GM23338 (cell line): Measurements from ENCODE around the gene LHX3. TPM values are rescaled to one million over a fixed set of nuclear protein-coding genes. Genes with fewer than 3 reads are reported as not detected.
A peak's percentile ranks its signal among the peaks of the same experiment; 100 is the strongest.

Experiments
- ATAC-seq: fragments of 200-7000 bp; cut with Tn5 transposase; 3 replicates; pipeline ENCODE4 v1.9.1; 2020
- DNase-seq: peaks from one replicate; pipeline ENCODE4 v3.0.0-alpha.2; 2015; ENCODE audit warnings: low spot score
- H2AFZ ChIP-seq: fragments of 200-600 bp; sonication (generic); 2 replicates; pipeline ENCODE4 v1.8.0; 2016; ENCODE audit warnings: antibody characterized with exemption, mild to moderate bottlenecking, moderate library complexity
- H3F3A ChIP-seq: fragments of 200-600 bp; sonication (generic); replicated peaks from 2 replicates; pipeline ENCODE4 v1.8.0; 2017; ENCODE audit warnings: antibody characterized with exemption, mixed run types, low read depth
- H3K27ac ChIP-seq: fragments of 200-600 bp; sonication (generic); 2 replicates; pipeline ENCODE4 v1.6.1; 2016; ENCODE audit warnings: low read depth
- H3K27me3 ChIP-seq: fragments of 200-600 bp; sonication (generic); 2 replicates; pipeline ENCODE4 v1.8.0; 2016; ENCODE audit warnings: mild to moderate bottlenecking, mixed run types, moderate library complexity; ENCODE audit not compliant: insufficient read depth
- H3K36me3 ChIP-seq: fragments of 200-600 bp; sonication (generic); 2 replicates; pipeline ENCODE4 v1.8.0; 2016; ENCODE audit warnings: mild to moderate bottlenecking; ENCODE audit not compliant: insufficient read depth
- H3K4me1 ChIP-seq: fragments of 200-600 bp; sonication (generic); 2 replicates; pipeline ENCODE4 v1.8.0; 2016; ENCODE audit warnings: mild to moderate bottlenecking, moderate library complexity; ENCODE audit not compliant: insufficient read depth
- H3K4me2 ChIP-seq: fragments of 200-600 bp; sonication (generic); 2 replicates; pipeline ENCODE4 v1.7.1; 2017; ENCODE audit warnings: mixed run types
- H3K4me3 ChIP-seq: fragments of 200-600 bp; sonication (generic); 2 replicates; pipeline ENCODE4 v1.6.1; 2016; ENCODE audit warnings: mixed run types
- H3K79me2 ChIP-seq: fragments of 200-600 bp; sonication (generic); replicated peaks from 2 replicates; pipeline ENCODE4 v1.8.0; 2017; ENCODE audit warnings: mild to moderate bottlenecking; ENCODE audit not compliant: insufficient read depth
- H3K9me2 ChIP-seq: fragments of 200-600 bp; sonication (generic); 2 replicates; pipeline ENCODE4 v1.8.0; 2017; ENCODE audit not compliant: insufficient read depth
- H4K20me1 ChIP-seq: fragments of 200-600 bp; sonication (generic); replicated peaks from 2 replicates; pipeline ENCODE4 v1.8.0; 2017; ENCODE audit warnings: mild to moderate bottlenecking; ENCODE audit not compliant: insufficient read depth
- H3K27ac Mint-ChIP-seq: 2 replicates; pipeline ENCODE4 v1.8.0; 2020; ENCODE audit warnings: inconsistent platforms, mild to moderate bottlenecking, moderate library complexity, mixed read lengths
- H3K27me3 Mint-ChIP-seq: 3 replicates; pipeline ENCODE4 v1.8.0; 2022; ENCODE audit warnings: low read depth, mild to moderate bottlenecking, moderate library complexity, mixed read lengths, inconsistent platforms; ENCODE audit not compliant: insufficient read depth, poor library complexity
- H3K36me3 Mint-ChIP-seq: 3 replicates; pipeline ENCODE4 v1.8.0; 2021; ENCODE audit warnings: low read depth, mild to moderate bottlenecking, inconsistent platforms, moderate library complexity, mixed read lengths
- H3K4me1 Mint-ChIP-seq: 3 replicates; pipeline ENCODE4 v1.8.0; 2020; ENCODE audit warnings: mild to moderate bottlenecking, inconsistent platforms, mixed read lengths
- H3K4me3 Mint-ChIP-seq: 3 replicates; pipeline ENCODE4 v1.8.0; 2021; ENCODE audit warnings: moderate library complexity, mild to moderate bottlenecking, inconsistent platforms, mixed read lengths
- H3K9me3 Mint-ChIP-seq: 3 replicates; pipeline ENCODE4 v1.8.0; 2020; ENCODE audit warnings: moderate library complexity, mild to moderate bottlenecking, inconsistent platforms, mixed read lengths
- CREB1 ChIP-seq: fragments of 250-450 bp; sonication (Bioruptor Pico); IDR thresholded peaks from 2 replicates; pipeline ENCODE4 v1.5.0; 2020; ENCODE audit warnings: low read depth, mild to moderate bottlenecking, moderate library complexity
- CTCF ChIP-seq, 2 experiments: fragments of 200-600 bp in 1 of 2; sonication (generic) in 1 of 2; conservative IDR thresholded peaks; 2 replicates each; pipeline versions ENCODE4 v1.5.1 to v1.6.1; 2016 to 2017; ENCODE audit warnings: antibody characterized with exemption in 2 of 2, low read depth in 2 of 2, mild to moderate bottlenecking in 2 of 2, moderate library complexity in 1 of 2
- EZH2 ChIP-seq: fragments of 200-600 bp; sonication (generic); IDR thresholded peaks from one replicate; pipeline ENCODE4 v1.8.0; 2017; ENCODE audit warnings: antibody characterized with exemption, mild to moderate bottlenecking, low read depth; ENCODE audit not compliant: unreplicated experiment
- EZH2phosphoT487 ChIP-seq: fragments of 200-600 bp; sonication (generic); IDR thresholded peaks from one replicate; pipeline ENCODE4 v1.8.1; 2018; ENCODE audit warnings: antibody characterized with exemption; ENCODE audit not compliant: unreplicated experiment
- JUNB ChIP-seq: IDR thresholded peaks from one replicate; pipeline ENCODE4 v1.6.1; 2016; ENCODE audit warnings: antibody characterized with exemption; ENCODE audit not compliant: unreplicated experiment
- NANOG ChIP-seq: IDR thresholded peaks from 2 replicates; pipeline ENCODE4 v1.6.1; 2016; ENCODE audit warnings: antibody characterized with exemption, borderline replicate concordance
- POLR2AphosphoS5 ChIP-seq: IDR thresholded peaks from 2 replicates; pipeline ENCODE4 v1.6.1; 2016; ENCODE audit warnings: antibody characterized with exemption, low read depth
- REST ChIP-seq: IDR thresholded peaks from one replicate; pipeline ENCODE4 v1.6.1; 2018; ENCODE audit warnings: antibody characterized with exemption; ENCODE audit not compliant: unreplicated experiment
- STAT1 ChIP-seq: IDR thresholded peaks from one replicate; pipeline ENCODE4 v1.6.1; 2016; ENCODE audit warnings: antibody characterized with exemption; ENCODE audit not compliant: unreplicated experiment
- ZNF114 ChIP-seq: fragments of 250-450 bp; sonication (Bioruptor Pico); IDR thresholded peaks from 2 replicates; pipeline ENCODE4 v1.5.0; 2020; ENCODE audit warnings: mild to moderate bottlenecking, moderate library complexity
- ZNF331 ChIP-seq: fragments of 250-450 bp; sonication (Bioruptor Pico); IDR thresholded peaks from 2 replicates; pipeline ENCODE4 v1.5.0; 2020; ENCODE audit warnings: low read depth, mild to moderate bottlenecking, moderate library complexity
- ZNF462 ChIP-seq: fragments of 250-450 bp; sonication (Bioruptor Pico); IDR thresholded peaks from 2 replicates; pipeline ENCODE4 v1.5.0; 2020; ENCODE audit warnings: mild to moderate bottlenecking, moderate library complexity
- polyA plus RNA-seq: library from polyadenylated mRNA; unstranded; fragments of >200 nt; fragmentation: Nextera tagmentation; extraction: Ambion mirVana; gene quantifications from 2 replicates; pipeline ENCODE4 v1.2.1, GENCODE V29; 2016
- total RNA-seq: library from RNA; depleted of rRNA; stranded (reverse); fragments of >200 nt; shearing (Covaris generic); gene quantifications from 2 replicates; pipeline ENCODE4 v1.2.3, GENCODE V29; 2014
- TF ChIP-seq, protein P1 (sequence below): IDR thresholded peaks from 2 replicates; pipeline ENCODE4 v1.6.1; 2016; ENCODE audit warnings: antibody characterized with exemption

LHX3 gene
- total and polyA plus RNA-seq, 2 experiments from 2014 or later = 0.08 TPM; not detected in 1

DNA sequence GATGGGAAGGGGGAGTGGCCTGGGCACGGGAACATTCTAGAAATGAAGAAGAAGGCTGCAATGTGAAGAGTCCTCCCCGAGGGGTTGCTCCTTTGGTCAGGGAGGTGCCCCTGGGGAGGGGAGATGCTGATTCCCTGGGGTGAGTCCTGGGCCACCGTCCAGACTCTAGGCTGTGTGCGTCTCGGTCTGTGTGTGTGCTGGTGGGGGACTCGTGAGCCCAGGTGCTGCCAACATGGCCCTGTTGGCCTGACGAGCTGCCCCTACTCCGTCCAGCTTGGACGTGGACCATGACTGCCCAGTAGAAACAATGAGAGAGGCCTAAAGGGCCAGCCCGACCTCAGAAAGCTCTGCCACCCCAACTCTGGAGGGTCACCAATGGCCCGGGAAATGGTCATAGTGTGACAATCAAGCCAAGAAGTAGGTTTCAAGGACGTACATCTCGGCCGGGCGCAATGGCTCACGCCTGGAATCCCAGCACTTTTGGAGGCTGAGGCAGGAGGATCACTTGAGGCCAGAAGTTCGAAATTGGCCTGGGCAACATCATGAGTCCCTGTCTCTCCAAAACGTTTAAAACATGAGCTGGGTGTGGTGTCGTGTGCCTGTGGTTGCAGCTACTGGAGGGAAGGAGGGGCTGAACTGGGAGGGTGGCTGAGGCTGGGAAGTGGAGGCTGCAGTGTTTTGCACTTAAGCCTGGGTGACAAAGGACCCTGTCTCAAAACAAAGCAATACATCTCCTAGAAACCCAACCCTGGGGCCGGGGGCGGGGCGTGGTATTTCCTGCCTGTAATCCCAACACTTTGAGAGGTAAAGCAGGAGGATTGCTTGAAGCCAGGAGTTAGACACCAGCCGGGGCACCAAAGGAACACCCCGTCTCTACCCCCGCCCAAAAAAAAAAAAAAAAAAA, 17.0 kb downstream of the LHX3 start:
- Histone ChIP-seq H3K4me3 (no peak overlapping the region), H2AFZ (no peak overlapping the region), H3K79me2 (no peaks in the 10 kb centered on the region), H3K27ac (no peak overlapping the region), H3K4me1 (peaks cover 17% of the 10 kb centered on the region), H4K20me1 (no peaks in the 10 kb centered on the region; the same call in 1 of the 2 replicates), H3K27me3 (peaks cover 28% of the 10 kb centered on the region), H3K36me3 (no peaks in the 10 kb centered on the region), H3F3A (no peaks in the 10 kb centered on the region), H3K4me2 (no peak overlapping the region), H3K9me2 (no peaks in the 10 kb centered on the region)
- ATAC-seq (no peak), DNase-seq (peak; percentile 26)
- Mint-ChIP-seq H3K36me3 (no peaks in the 10 kb centered on the region), H3K27ac (no peak overlapping the region), H3K4me3 (no peak overlapping the region), H3K9me3 (no peaks in the 10 kb centered on the region), H3K27me3 (peaks cover 38% of the 10 kb centered on the region), H3K4me1 (peaks cover 21% of the 10 kb centered on the region)
- TF ChIP-seq ZNF462 (no peak), EZH2phosphoT487 (no peak), CTCF (conservative IDR thresholded peaks at IDR 0.05; ENCODE audit: low read depth in 2 of 2) (no peak), STAT1 (no peak), CREB1 (CRISPR knock-in tag) (no peak), ZNF331 (no peak), NANOG (no peak), ZNF114 (CRISPR knock-in tag) (no peak), POLR2AphosphoS5 (no peak), EZH2 (no peak), JUNB (no peak), REST (no peak)
- TF ChIP-seq, protein P1, sequence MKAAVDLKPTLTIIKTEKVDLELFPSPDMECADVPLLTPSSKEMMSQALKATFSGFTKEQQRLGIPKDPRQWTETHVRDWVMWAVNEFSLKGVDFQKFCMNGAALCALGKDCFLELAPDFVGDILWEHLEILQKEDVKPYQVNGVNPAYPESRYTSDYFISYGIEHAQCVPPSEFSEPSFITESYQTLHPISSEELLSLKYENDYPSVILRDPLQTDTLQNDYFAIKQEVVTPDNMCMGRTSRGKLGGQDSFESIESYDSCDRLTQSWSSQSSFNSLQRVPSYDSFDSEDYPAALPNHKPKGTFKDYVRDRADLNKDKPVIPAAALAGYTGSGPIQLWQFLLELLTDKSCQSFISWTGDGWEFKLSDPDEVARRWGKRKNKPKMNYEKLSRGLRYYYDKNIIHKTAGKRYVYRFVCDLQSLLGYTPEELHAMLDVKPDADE = no peak
